Mesothelial cell of epicardium (in vitro differentiated cells): Measurements from ENCODE around the gene DNAJB9. TPM values are rescaled to one million over a fixed set of nuclear protein-coding genes. Genes with fewer than 3 reads are reported as not detected.

Experiments
- DNase-seq, 2 experiments: peaks; one replicate each; pipeline ENCODE4 v3.0.0; 2021; ENCODE audit warnings: low spot score in 2 of 2; ENCODE audit not compliant: unreplicated experiment in 2 of 2
- H3K27ac Mint-ChIP-seq: 2 replicates; pipeline ENCODE4 v1.8.0; 2021; ENCODE audit warnings: mixed read lengths
- H3K27me3 Mint-ChIP-seq: 2 replicates; pipeline ENCODE4 v1.8.0; 2021; ENCODE audit warnings: low read depth, mixed read lengths
- H3K36me3 Mint-ChIP-seq: 2 replicates; pipeline ENCODE4 v1.8.0; 2021; ENCODE audit warnings: mixed read lengths
- H3K4me1 Mint-ChIP-seq: 2 replicates; pipeline ENCODE4 v1.8.0; 2021; ENCODE audit warnings: mixed read lengths
- H3K4me3 Mint-ChIP-seq: 2 replicates; pipeline ENCODE4 v1.8.0; 2021; ENCODE audit warnings: mild to moderate bottlenecking, moderate library complexity, mixed read lengths
- H3K9me3 Mint-ChIP-seq: 2 replicates; pipeline ENCODE4 v1.8.0; 2021; ENCODE audit warnings: mixed read lengths
- total RNA-seq: library from RNA; stranded (reverse); gene quantifications from 3 replicates; pipeline ENCODE4 v1.2.1, GENCODE V29; 2021
- TF ChIP-seq, protein P1 (sequence below): fragments of 200-600 bp; sonication (generic); IDR thresholded peaks from one replicate; pipeline ENCODE4 v1.5.0; 2021; ENCODE audit warnings: antibody characterized with exemption; ENCODE audit not compliant: unreplicated experiment

Gene DNAJB9
- total RNA-seq = 14.1 to 14.6 TPM (median 14.5 TPM) in 3 replicates

DNA sequence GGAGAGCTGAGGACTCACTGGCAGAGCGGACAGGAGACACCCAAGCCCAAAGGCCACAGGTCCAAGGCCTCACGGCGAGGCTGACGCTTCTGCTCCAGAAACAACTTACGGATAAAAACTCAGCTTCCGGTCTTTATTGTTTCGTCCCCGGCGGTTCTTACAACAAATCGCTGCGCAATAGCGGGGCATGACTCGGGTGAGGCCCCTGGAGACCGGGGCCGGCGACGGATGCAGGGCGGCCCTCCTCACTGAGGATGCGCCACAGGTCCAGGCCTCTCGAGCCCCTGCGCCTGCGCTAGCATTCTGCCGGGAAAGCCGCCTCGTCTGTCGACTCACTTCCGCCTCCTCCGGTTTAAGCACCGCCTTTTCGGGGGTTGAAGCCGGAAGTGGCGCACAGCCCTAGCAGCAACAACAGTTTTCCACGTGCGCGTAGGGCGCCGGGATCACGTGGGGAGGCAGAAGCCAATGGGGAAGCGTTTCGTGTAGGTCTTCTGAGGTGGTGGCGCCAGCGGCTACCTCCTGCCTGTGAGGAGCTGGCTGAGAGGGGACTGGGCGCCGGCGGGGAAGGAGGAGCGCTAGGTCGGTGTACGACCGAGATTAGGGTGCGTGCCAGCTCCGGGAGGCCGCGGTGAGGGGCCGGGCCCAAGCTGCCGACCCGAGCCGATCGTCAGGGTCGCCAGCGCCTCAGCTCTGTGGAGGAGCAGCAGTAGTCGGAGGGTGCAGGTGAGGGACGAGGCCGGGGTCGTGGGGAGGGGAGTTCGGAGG, at the start of gene DNAJB9, which contains the start of gene THAP5:
Gene DNAJB9 (plus strand): TSS at position 494 of the 765 bp plus-strand sequence. CDS start 1,853 bp downstream, outside the sequence.
Gene THAP5 (minus strand): TSS at position 326 of the 765 bp plus-strand sequence. CDS start 137 bp downstream, at position 189.
- TF ChIP-seq, protein P1, sequence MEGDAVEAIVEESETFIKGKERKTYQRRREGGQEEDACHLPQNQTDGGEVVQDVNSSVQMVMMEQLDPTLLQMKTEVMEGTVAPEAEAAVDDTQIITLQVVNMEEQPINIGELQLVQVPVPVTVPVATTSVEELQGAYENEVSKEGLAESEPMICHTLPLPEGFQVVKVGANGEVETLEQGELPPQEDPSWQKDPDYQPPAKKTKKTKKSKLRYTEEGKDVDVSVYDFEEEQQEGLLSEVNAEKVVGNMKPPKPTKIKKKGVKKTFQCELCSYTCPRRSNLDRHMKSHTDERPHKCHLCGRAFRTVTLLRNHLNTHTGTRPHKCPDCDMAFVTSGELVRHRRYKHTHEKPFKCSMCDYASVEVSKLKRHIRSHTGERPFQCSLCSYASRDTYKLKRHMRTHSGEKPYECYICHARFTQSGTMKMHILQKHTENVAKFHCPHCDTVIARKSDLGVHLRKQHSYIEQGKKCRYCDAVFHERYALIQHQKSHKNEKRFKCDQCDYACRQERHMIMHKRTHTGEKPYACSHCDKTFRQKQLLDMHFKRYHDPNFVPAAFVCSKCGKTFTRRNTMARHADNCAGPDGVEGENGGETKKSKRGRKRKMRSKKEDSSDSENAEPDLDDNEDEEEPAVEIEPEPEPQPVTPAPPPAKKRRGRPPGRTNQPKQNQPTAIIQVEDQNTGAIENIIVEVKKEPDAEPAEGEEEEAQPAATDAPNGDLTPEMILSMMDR = no peak
- Mint-ChIP-seq H3K36me3 (peaks cover 19% of the 10 kb centered on the region), H3K9me3 (peaks cover 3% of the 10 kb centered on the region), H3K4me3 (peak within 1 kb of the TSS; percentile 95), H3K27me3 (no peaks in the 10 kb centered on the region), H3K4me1 (peaks cover 35% of the 10 kb centered on the region), H3K27ac (peak within 1 kb of the TSS; percentile 99)
- peak; percentile 97 to 98 for DNase-seq

DNA sequence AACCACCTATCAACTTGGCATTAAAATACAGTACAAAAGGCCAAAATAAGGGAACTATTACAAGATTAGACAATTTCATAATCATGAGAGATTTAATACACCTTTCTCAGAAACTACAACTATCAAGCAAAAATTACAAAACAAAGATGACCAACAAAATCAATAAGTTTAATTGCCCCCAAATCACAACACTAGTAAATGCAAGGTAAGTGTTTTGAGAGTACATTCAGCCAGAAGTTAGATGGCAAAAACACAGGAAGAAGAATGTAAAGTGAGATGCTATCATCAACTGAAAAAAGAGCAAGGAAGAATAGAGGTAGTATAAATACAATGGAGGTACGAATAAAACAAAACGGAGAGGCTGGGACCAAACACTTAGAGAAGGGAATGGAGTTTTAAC, 46.9 kb upstream of the DNAJB9 start:
- TF ChIP-seq, protein P1 = no peak
- Mint-ChIP-seq H3K4me3 (no peak overlapping the region), H3K36me3 (peaks cover 9% of the 10 kb centered on the region), H3K9me3 (no peaks in the 10 kb centered on the region), H3K27ac (peak overlapping the region; percentile 43), H3K27me3 (no peaks in the 10 kb centered on the region), H3K4me1 (peaks cover 36% of the 10 kb centered on the region)
- no peak for DNase-seq

GRCh38 chr7:108525327-108525984, 44.2 kb upstream of the DNAJB9 start:
- no peak for DNase-seq
- peak overlapping the region; percentile 93 for H3K4me3 Mint-ChIP-seq
- TF ChIP-seq, protein P1 = no peak
- no peaks in the 10 kb centered on the region for H3K27me3 Mint-ChIP-seq
- H3K4me1 Mint-ChIP-seq = peaks cover 35% of the 10 kb centered on the region
- no peaks in the 10 kb centered on the region for H3K36me3 Mint-ChIP-seq
- no peaks in the 10 kb centered on the region for H3K9me3 Mint-ChIP-seq
- peak overlapping the region; percentile 99 for H3K27ac Mint-ChIP-seq

- Mint-ChIP-seq H3K9me3 (no peaks in the 10 kb centered on the region), H3K4me1 (peaks cover 32% of the 10 kb centered on the region), H3K4me3 (peak within 1 kb of the TSS; percentile 93), H3K27me3 (no peaks in the 10 kb centered on the region), H3K27ac (peak within 1 kb of the TSS; percentile 99), H3K36me3 (no peaks in the 10 kb centered on the region)
- DNase-seq = peak; percentile 99 to 100
- TF ChIP-seq, protein P1 = no peak
These were observed 43.5 kb upstream of the DNAJB9 start, which contains the start of gene PNPLA8 for GRCh38 chr7:108525985-108526767. PNPLA8 (minus strand) TSS chr7:108526135; CDS start chr7:108515491, 10,644 bp downstream.

DNA sequence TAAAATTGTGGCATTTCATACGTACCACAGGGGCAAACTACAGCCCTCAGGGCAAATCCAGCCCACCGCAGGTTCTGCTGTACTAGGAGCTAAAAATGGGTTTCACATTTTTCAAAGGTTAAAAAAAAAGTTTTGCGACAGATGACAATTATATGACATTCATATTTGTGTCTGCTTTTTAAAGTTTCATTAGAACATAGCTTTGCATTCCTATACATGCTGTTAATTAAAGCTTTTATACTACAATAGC, 43.0 kb upstream of the DNAJB9 start:
- no peaks in the 10 kb centered on the region for H3K9me3 Mint-ChIP-seq
- no peak for DNase-seq
- TF ChIP-seq, protein P1 = no peak
- peaks cover 27% of the 10 kb centered on the region for H3K4me1 Mint-ChIP-seq
- peak overlapping the region; percentile 99 for H3K27ac Mint-ChIP-seq
- H3K27me3 Mint-ChIP-seq = no peaks in the 10 kb centered on the region
- H3K36me3 Mint-ChIP-seq = no peaks in the 10 kb centered on the region
- peak overlapping the region; percentile 93 for H3K4me3 Mint-ChIP-seq
